ENCODE results near the gene TET3. TPM values are rescaled to one million over a fixed set of nuclear protein-coding genes. Genes with fewer than 3 reads are reported as not detected.

The TET3 gene
- total and polyA plus RNA-seq, 9 of the 15 experiments (the other 6 are each of a cell fraction or from before 2014, with no cell fraction given) = 0.35 to 16.3 (median 5.5) TPM

GRCh38 chr2:74014813-74015212 lies 30.1 kb downstream of the TET3 start:
- ChIA-PET POLR2A (interaction anchor here (0.8 to 1.7 kb wide), 3 partner anchors 8 to 13 kb away, joined by 4 to 13 read pairs (median 5); no protein-coding TSS in a partner anchor), CTCF (ENCODE audit: low intra/inter-chr PET ratio) (no interaction called here)
- peak; percentile 20; the same call in 1 of the 3 replicates for ATAC-seq
- no peak for DNase-seq (ENCODE audit: extremely low read depth in 1 of 4, low spot score in 3 of 4)
- intact Hi-C loops (cut with micrococcal nuclease) (no loop called here), in situ Hi-C loops (cut with MboI) (no loop called here)
- no TSS peak for BruUV-seq (replicated peaks)
- Histone ChIP-seq H3K27me3 (ENCODE audit: control insufficient read depth in 2 of 2, insufficient read depth in 2 of 2, low read length in 2 of 2) (no peaks in the 10 kb centered on the region), H3K36me3 (ENCODE audit: control insufficient read depth, insufficient read depth, low read length) (peaks cover 3% of the 10 kb centered on the region; the same call in 2 of the 3 replicates), H4K20me1 (replicated peaks; ENCODE audit: control insufficient read depth, insufficient read depth, low read length) (0 out of 2 replicates have a peak, but pooled peaks cover 4% of the 10 kb centered on the region), H3K9me1 (ENCODE audit: control insufficient read depth, insufficient read depth, low read length) (no peaks in the 10 kb centered on the region), H3K79me2 (ENCODE audit: control insufficient read depth, insufficient read depth, low read length) (peaks cover 64% of the 10 kb centered on the region), H3K27ac (ENCODE audit: extremely low read depth, low read depth, low read length) (no peak overlapping the region), H3K4me2 (ENCODE audit: insufficient read depth, low read length) (no peak overlapping the region), H3K9ac (ENCODE audit: insufficient read depth in 1 of 2, low read depth in 2 of 2, low read length in 2 of 2) (no peak overlapping the region; a peak in 1 of 4 replicates), H3K9me3 (replicated peaks; ENCODE audit: control insufficient read depth, insufficient read depth, low read depth, low read length) (no peaks in the 10 kb centered on the region), H3K4me3 (no peak overlapping the region), H2AFZ (ENCODE audit: low read depth, low read length) (no peak overlapping the region), H3K4me1 (replicated peaks in 1 of 2; ENCODE audit: control insufficient read depth in 2 of 2, insufficient read depth in 2 of 2, low read length in 2 of 2) (peaks cover 8 to 12% of the 10 kb centered on the region in 2 experiments; a peak in 4 of 5 replicates)
- WGBS (ENCODE audit: insufficient coverage, low coverage, missing lambda C conversion rate) = 83% methylated on average over 2 of the region's 3 CpGs
- TF ChIP-seq BHLHE40 (IDR thresholded peaks at IDR 0.05; ENCODE audit: low read length) (no peak), TBP (optimal IDR thresholded peaks at IDR 0.05; ENCODE audit: low read depth, low read length) (no peak), E2F3 (CRISPR knock-in tag; IDR thresholded peaks at IDR 0.05) (no peak), GTF2F1 (IDR thresholded peaks at IDR 0.05; ENCODE audit: low read depth, low read length) (no peak), PYGO2 (tag; IDR thresholded peaks at IDR 0.05) (no peak), SNRNP70 (optimal IDR thresholded peaks at IDR 0.05; ENCODE audit: low read depth, low read length) (no peak), SLC30A9 (CRISPR knock-in tag; IDR thresholded peaks at IDR 0.05) (no peak), ZNF76 (CRISPR knock-in tag; IDR thresholded peaks at IDR 0.05; ENCODE audit: borderline replicate concordance) (no peak)
- FAIRE-seq = peak; percentile 29

All from K562 (cell line).